ENCODE measurements around the gene CCNDBP1.

DNA sequence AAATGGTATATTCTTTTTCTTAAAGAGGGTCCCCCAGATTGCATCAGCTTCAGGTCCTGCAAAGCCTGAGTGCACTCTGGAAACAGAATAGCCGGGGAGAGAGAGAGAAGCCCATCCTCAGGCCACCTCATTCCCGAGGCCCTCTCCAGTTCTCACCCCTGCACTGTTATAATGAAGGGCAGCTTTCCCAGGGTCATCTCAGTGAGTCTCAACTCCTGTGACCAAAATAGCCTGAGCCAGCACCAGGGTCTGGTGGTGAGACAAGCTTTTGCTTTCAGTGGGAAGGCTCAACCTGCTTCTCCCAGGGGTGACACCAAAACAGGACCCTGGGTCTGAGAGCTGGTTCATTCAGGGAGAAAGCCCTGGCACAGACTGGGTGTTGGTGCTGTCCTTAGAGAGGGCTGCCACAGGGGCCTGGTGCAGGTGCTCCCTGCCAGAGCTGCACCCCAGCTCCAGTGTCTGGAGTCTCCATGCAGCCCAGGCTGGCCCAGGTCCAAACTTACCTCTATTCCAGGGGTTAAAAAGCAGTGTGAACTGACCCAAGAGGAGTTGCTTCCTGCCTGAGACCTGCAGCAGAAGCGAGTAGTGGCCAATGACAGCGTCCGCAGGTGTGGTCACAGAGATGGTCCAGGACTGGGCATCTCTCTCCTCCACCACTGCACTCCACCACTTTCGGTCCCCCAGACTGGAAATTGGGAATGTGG lies 29.5 kb downstream of the CCNDBP1 start:
- TF ChIP-seq, protein P1, sequence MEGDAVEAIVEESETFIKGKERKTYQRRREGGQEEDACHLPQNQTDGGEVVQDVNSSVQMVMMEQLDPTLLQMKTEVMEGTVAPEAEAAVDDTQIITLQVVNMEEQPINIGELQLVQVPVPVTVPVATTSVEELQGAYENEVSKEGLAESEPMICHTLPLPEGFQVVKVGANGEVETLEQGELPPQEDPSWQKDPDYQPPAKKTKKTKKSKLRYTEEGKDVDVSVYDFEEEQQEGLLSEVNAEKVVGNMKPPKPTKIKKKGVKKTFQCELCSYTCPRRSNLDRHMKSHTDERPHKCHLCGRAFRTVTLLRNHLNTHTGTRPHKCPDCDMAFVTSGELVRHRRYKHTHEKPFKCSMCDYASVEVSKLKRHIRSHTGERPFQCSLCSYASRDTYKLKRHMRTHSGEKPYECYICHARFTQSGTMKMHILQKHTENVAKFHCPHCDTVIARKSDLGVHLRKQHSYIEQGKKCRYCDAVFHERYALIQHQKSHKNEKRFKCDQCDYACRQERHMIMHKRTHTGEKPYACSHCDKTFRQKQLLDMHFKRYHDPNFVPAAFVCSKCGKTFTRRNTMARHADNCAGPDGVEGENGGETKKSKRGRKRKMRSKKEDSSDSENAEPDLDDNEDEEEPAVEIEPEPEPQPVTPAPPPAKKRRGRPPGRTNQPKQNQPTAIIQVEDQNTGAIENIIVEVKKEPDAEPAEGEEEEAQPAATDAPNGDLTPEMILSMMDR (conservative IDR thresholded peaks at IDR 0.05): no peak
- TF ChIP-seq ZFX (IDR thresholded peaks at IDR 0.05): no peak
